T-cell (primary cell): ENCODE measurements around the gene ERGIC1. TPM values are rescaled to one million over a fixed set of nuclear protein-coding genes. Genes with fewer than 3 reads are reported as not detected.

ENCODE experiments used
- ATAC-seq, 4 experiments: fragments of 200-7000 bp in 3 of 4; fragments of 150-1000 bp in 1 of 4; cut with Tn5 transposase; replicated peaks in 1 of 4; 1 replicate in 3 of 4; 2 replicates in 1 of 4; pipeline ENCODE4 v1.10.0; 2021; ENCODE audit warnings: moderate library complexity in 3 of 4, mild to moderate bottlenecking in 2 of 4, moderate number of reproducible peaks in 1 of 4
- CTCF ChIA-PET, 2 donors: fragments of 300-600 bp; sonication (Branson Sonifier 250); formaldehyde crosslinking; loops; one replicate each; lab custom pipeline; 2022; ENCODE audit warnings: antibody characterized with exemption in 2 of 2; lab: Charles Lee
- POLR2A ChIA-PET, 2 donors: fragments of 300-600 bp; sonication (Branson Sonifier 250); formaldehyde crosslinking; loops; one replicate each; lab custom pipeline; 2022; ENCODE audit warnings: antibody characterized with exemption in 2 of 2; lab: Charles Lee
- DNase-seq, 35 experiments: peaks; one replicate each; pipeline versions ENCODE4 v3.0.0 to v3.0.0-alpha.2; 2013 to 2023
- H3K27ac ChIP-seq: one replicate; pipeline ENCODE4 v1.5.1; 2013; ENCODE audit warnings: low read length
- H3K27me3 ChIP-seq, 2 experiments: replicated peaks in 1 of 2; 1 replicate in 1 of 2; 2 replicates in 1 of 2; pipeline versions ENCODE4 v1.6.1 to v1.7.0; 2013; ENCODE audit warnings: low read length in 1 of 2, mixed read lengths in 1 of 2; ENCODE audit not compliant: control insufficient read depth in 2 of 2, insufficient read depth in 2 of 2; ENCODE audit errors: extremely low read depth in 1 of 2
- H3K36me3 ChIP-seq, 2 donors: 1 replicate in 1 of 2; 2 replicates in 1 of 2; pipeline versions ENCODE4 v1.6.1 to v1.7.0; 2013; ENCODE audit warnings: low read length in 1 of 2; ENCODE audit not compliant: control insufficient read depth in 2 of 2, insufficient read depth in 1 of 2; ENCODE audit errors: extremely low read depth in 1 of 2
- H3K4me1 ChIP-seq, 2 experiments: 1 replicate in 1 of 2; 2 replicates in 1 of 2; pipeline versions ENCODE4 v1.6.1 to v1.7.0; 2013; ENCODE audit warnings: low read length in 2 of 2, mixed read lengths in 1 of 2; ENCODE audit not compliant: insufficient read depth in 2 of 2, control insufficient read depth in 1 of 2; ENCODE audit errors: extremely low read depth in 1 of 2
- H3K4me3 ChIP-seq, 2 donors: 1 replicate in 1 of 2; 2 replicates in 1 of 2; pipeline versions ENCODE4 v1.5.1 to v1.7.0; 2013; ENCODE audit warnings: mild to moderate bottlenecking in 2 of 2, low read length in 1 of 2, moderate library complexity in 1 of 2; ENCODE audit not compliant: control insufficient read depth in 1 of 2; ENCODE audit errors: extremely low read depth in 1 of 2
- H3K9me3 ChIP-seq: 2 replicates; pipeline ENCODE4 v1.7.0; 2013
- H3K27ac Mint-ChIP-seq, 2 donors: one replicate each; pipeline ENCODE4 v1.8.0; 2020 to 2021; ENCODE audit warnings: mild to moderate bottlenecking in 2 of 2, mixed read lengths in 2 of 2
- H3K27me3 Mint-ChIP-seq, 2 donors: one replicate each; pipeline ENCODE4 v1.8.0; 2021 to 2022; ENCODE audit warnings: mixed read lengths in 2 of 2
- H3K36me3 Mint-ChIP-seq: one replicate; pipeline ENCODE4 v1.8.0; 2021; ENCODE audit warnings: mixed read lengths
- H3K4me1 Mint-ChIP-seq, 3 donors: one replicate each; pipeline ENCODE4 v1.8.0; 2020 to 2022; ENCODE audit warnings: mixed read lengths in 3 of 3, mild to moderate bottlenecking in 1 of 3
- H3K4me3 Mint-ChIP-seq, 3 donors: one replicate each; pipeline ENCODE4 v1.8.0; 2020 to 2022; ENCODE audit warnings: mild to moderate bottlenecking in 3 of 3, mixed read lengths in 3 of 3, moderate library complexity in 3 of 3
- H3K9me3 Mint-ChIP-seq, 3 donors: one replicate each; pipeline ENCODE4 v1.8.0; 2020 to 2022; ENCODE audit warnings: mixed read lengths in 3 of 3
- WGBS: methylation state at CpG from one replicate; pipeline ENCODE4 v1.1.5; 2013; ENCODE audit warnings: missing lambda C conversion rate; ENCODE audit not compliant: insufficient coverage; 5-methylcytosine and 5-hydroxymethylcytosine counted together
- total RNA-seq, 35 experiments: library from RNA in 6 of 35; stranded (reverse) in 6 of 35; fragments of 120-200 nt in 1 of 35; gene quantifications; one replicate each; pipeline versions ENCODE4 v1.2.1 to v1.2.4 and lab custom pipeline; 2013 to 2026

The ERGIC1 gene
- total RNA-seq, 5 donors from 2014 or later (not counting 1 experiment from before 2014, with no cell fraction given) = 45.5 to 67.7 (median 46.8) TPM

- no peaks in the 10 kb centered on the region for H3K27me3 Mint-ChIP-seq
- H3K27me3 ChIP-seq = no peaks in the 10 kb centered on the region
- no peak overlapping the region for H3K4me3 Mint-ChIP-seq
- no peak overlapping the region for H3K27ac Mint-ChIP-seq
- peaks cover under 1 to 46% of the 10 kb centered on the region in 2 experiments for H3K4me1 ChIP-seq
- H3K36me3 ChIP-seq = peaks cover 5% of the 10 kb centered on the region in 2 donors
- CTCF ChIA-PET = interaction anchor here in 1 of 2 donors (0.6 kb wide), 1 partner anchor 142 kb away, joined by 5 read pairs; no protein-coding TSS in a partner anchor
- no peaks in the 10 kb centered on the region for H3K9me3 ChIP-seq
- no peaks in the 10 kb centered on the region for H3K9me3 Mint-ChIP-seq
- 89% methylated on average over 3 of the region's 4 CpGs for WGBS
- peaks cover 14% of the 10 kb centered on the region for H3K36me3 Mint-ChIP-seq
- POLR2A ChIA-PET = no interaction called here
- DNase-seq (no peak), ATAC-seq (no peak)
- H3K4me3 ChIP-seq = no peak overlapping the region
- H3K27ac ChIP-seq = no peak overlapping the region
- H3K4me1 Mint-ChIP-seq = peaks cover 57 to 74% (median 65%) of the 10 kb centered on the region in 3 donors
Measured at GRCh38 chr5:172856336-172856735, 22.3 kb downstream of the ERGIC1 start.

DNA sequence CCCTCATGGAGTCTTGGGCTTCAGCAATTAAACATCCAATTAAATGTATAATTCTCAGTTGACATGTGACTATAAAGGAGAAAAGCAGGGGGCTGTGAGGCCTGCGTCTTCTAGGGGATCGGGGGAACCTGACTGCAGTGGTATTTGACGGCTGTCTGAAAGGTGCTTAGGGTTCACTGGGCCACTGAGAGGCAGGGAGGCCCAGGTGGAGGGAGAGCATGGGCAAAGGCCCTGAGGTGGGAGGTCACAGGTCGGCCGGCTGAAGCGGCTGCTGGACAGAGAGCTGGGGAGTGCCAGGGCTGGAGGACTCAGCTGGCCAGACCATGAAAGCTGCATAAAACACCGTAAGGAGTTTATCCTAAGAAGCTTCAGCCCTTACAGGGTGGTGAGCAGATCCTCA is 23.9 kb downstream of the ERGIC1 start:
- H3K27ac ChIP-seq = no peak overlapping the region
- Mint-ChIP-seq H3K36me3 (peaks cover 17% of the 10 kb centered on the region), H3K9me3 (no peaks in the 10 kb centered on the region), H3K27ac (no peak overlapping the region), H3K4me3 (no peak overlapping the region), H3K27me3 (no peaks in the 10 kb centered on the region), H3K4me1 (peaks cover 58 to 74% (median 66%) of the 10 kb centered on the region in 3 donors)
- 95% methylated on average over 6 of the region's 7 CpGs for WGBS
- ATAC-seq = no peak
- no peaks in the 10 kb centered on the region for H3K9me3 ChIP-seq
- no peak for DNase-seq
- POLR2A ChIA-PET = interaction anchor here in 1 of 2 donors (0.6 kb wide), 1 partner anchor 12 kb away, joined by 3 read pairs; no protein-coding TSS in a partner anchor
- no peaks in the 10 kb centered on the region for H3K27me3 ChIP-seq
- peaks cover 3 to 39% of the 10 kb centered on the region in 2 experiments for H3K4me1 ChIP-seq
- peaks cover 3 to 5% of the 10 kb centered on the region in 2 donors for H3K36me3 ChIP-seq
- CTCF ChIA-PET = interaction anchor here in 1 of 2 donors (0.5 kb wide), 1 partner anchor 26 kb away, joined by 3 read pairs; no protein-coding TSS in a partner anchor
- H3K4me3 ChIP-seq = no peak overlapping the region

- Histone ChIP-seq H3K36me3 (peaks cover 3 to 5% of the 10 kb centered on the region in 2 donors), H3K4me3 (no peak overlapping the region), H3K4me1 (peaks cover 3 to 34% of the 10 kb centered on the region in 2 experiments), H3K27me3 (no peaks in the 10 kb centered on the region), H3K27ac (no peak overlapping the region), H3K9me3 (no peaks in the 10 kb centered on the region)
- H3K4me1 Mint-ChIP-seq = peaks cover 56 to 71% (median 63%) of the 10 kb centered on the region in 3 donors
- ChIA-PET CTCF (interaction anchor here (0.5 to 0.7 kb wide), 2 partner anchors 27 to 411 kb away, joined by 3 read pairs; no protein-coding TSS in a partner anchor), POLR2A (no interaction called here)
- no peaks in the 10 kb centered on the region for H3K9me3 Mint-ChIP-seq
- no peak overlapping the region for H3K27ac Mint-ChIP-seq
- 93% methylated on average over 12 of the region's 12 CpGs for WGBS
- peaks cover 19% of the 10 kb centered on the region for H3K36me3 Mint-ChIP-seq
- no peak overlapping the region for H3K4me3 Mint-ChIP-seq
- no peaks in the 10 kb centered on the region for H3K27me3 Mint-ChIP-seq
- ATAC-seq = no peak
- no peak for DNase-seq
Measured at GRCh38 chr5:172858511-172858989, 24.5 kb downstream of the ERGIC1 start.

DNA sequence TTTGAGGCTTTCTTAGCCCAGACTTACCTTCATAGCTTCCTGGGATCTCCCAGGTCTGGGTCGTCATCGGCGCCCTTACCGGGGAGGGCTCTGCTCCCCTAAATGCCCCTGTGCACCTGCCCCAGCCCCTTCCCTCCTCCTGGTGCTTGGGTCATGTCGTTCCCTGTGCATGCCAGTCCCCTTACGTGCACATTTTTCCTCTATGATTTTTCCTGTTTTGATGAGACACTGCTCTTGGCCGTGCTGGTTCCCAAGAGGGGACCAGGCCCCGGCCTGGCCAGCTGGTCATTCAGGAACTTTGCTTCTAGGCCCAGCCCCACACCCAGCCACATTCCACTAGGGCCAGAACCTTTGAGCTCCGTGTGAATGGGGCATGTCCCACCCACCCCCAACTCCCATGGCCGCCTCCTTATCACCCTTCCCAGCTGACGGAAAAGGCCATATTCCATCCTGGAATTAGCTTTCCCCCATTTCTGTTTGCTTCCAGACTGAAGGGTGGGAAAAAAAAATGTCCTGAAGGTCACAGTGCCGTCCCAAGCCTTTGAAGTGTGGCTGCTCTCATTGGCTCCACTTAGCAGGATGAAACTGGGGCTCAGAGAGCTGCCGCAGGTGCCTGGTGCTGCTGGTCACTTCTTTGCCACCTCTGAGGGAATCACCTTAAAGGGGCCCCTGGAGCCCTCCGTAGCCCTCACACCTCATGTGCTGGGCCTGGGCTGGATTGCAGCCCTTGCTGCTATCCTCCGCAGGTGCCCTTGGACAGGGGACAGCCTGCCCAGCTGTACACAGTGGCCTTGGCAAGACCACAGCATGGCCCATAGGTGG is 25.1 kb downstream of the ERGIC1 start:
- Mint-ChIP-seq H3K9me3 (no peaks in the 10 kb centered on the region), H3K36me3 (peaks cover 22% of the 10 kb centered on the region), H3K27ac (no peak overlapping the region), H3K4me1 (peaks cover 50 to 64% (median 57%) of the 10 kb centered on the region in 3 donors), H3K27me3 (no peaks in the 10 kb centered on the region), H3K4me3 (no peak overlapping the region)
- CTCF ChIA-PET = interaction anchor here in 1 of 2 donors (0.7 to 1.4 kb wide), 2 partner anchors 9 to 412 kb away, joined by 3 read pairs; no protein-coding TSS in a partner anchor
- Histone ChIP-seq H3K4me3 (no peak overlapping the region), H3K27me3 (no peaks in the 10 kb centered on the region), H3K27ac (no peak overlapping the region), H3K9me3 (no peaks in the 10 kb centered on the region), H3K36me3 (peaks cover 3 to 5% of the 10 kb centered on the region in 2 donors), H3K4me1 (peaks cover 3 to 27% of the 10 kb centered on the region in 2 experiments)
- POLR2A ChIA-PET = no interaction called here
- no peak for ATAC-seq
- DNase-seq = no peak
- 95% methylated on average over 12 of the region's 15 CpGs for WGBS

DNA sequence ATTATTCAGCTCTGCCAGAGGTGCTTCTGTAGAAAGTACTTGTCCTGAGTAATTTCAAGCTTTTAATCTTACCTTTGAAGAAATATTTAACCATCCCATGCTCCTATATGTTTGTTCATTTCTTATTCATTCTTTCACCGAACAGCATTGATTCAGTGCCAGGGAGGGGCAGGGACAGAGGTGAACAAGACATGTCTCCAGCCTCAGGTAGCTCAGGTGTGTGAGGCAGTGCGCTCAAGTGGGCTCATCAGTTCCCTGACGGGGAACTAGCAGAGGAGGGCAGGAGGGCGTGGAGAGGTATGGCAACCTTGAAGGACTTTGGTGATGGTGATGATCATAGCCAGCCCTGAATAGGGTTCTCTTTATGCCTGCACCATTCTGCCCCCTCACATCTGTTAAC is 25.9 kb downstream of the ERGIC1 start:
- Histone ChIP-seq H3K27me3 (no peaks in the 10 kb centered on the region), H3K9me3 (no peaks in the 10 kb centered on the region), H3K4me3 (no peak overlapping the region), H3K4me1 (peaks cover 3 to 20% of the 10 kb centered on the region in 2 experiments), H3K27ac (no peak overlapping the region), H3K36me3 (peaks cover 3 to 5% of the 10 kb centered on the region in 2 donors)
- POLR2A ChIA-PET = no interaction called here
- Mint-ChIP-seq H3K9me3 (no peaks in the 10 kb centered on the region), H3K27me3 (no peaks in the 10 kb centered on the region), H3K4me3 (no peak overlapping the region), H3K36me3 (peaks cover 22% of the 10 kb centered on the region), H3K27ac (no peak overlapping the region), H3K4me1 (peaks cover 44 to 57% (median 49%) of the 10 kb centered on the region in 3 donors)
- CTCF ChIA-PET = interaction anchor here in 1 of 2 donors (1.4 kb wide), 1 partner anchor 10 kb away, joined by 3 read pairs; no protein-coding TSS in a partner anchor
- DNase-seq = no peak
- ATAC-seq = no peak
- 100% methylated on average over 1 of the region's 4 CpGs for WGBS
